Measurements from ENCODE around the gene NSRP1.

DNA sequence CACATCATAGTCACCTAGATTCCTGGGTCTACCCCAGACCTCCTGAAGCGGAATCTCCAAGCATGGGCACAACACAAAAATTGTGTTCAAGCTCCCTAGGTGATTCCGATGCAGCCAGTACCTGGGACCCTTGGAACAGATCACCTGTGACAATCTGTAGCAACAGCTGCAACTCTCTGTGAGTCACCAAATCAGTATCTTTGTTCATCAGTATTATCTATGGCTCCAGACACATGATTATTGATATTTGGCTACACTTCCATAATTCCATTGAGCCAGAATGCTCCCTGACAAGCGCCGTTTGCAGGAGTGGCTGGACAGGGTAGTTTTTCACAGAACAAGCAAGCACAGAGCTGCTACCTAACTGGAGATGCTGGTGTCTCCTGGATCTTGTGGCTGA, 102.7 kb downstream of the NSRP1 start:
- TF ChIP-seq CTCF (conservative IDR thresholded peaks at IDR 0.05) (no peak), EZH2 (IDR thresholded peaks at IDR 0.05; ENCODE audit: low read depth) (no peak)
